Stimulated activated naive CD8-positive, alpha-beta T cell treated with anti-CD3 and anti-CD28 coated beads, Interleukin-15, amount 100 ng/mL, for 72 hours (primary cell): ENCODE measurements around the gene LAMA3.
A peak's percentile ranks its signal among the peaks of the same experiment; 100 is the strongest.

Source experiments
- ATAC-seq: fragments of 150-1000 bp; cut with Tn5 transposase; 2 replicates; pipeline ENCODE4 v1.10.0; 2021; ENCODE audit warnings: mild to moderate bottlenecking, moderate library complexity
- DNase-seq, 2 donors: peaks; one replicate each; pipeline ENCODE4 v3.0.0; 2021 to 2022
- H3K27ac Mint-ChIP-seq, 2 donors: one replicate each; pipeline ENCODE4 v1.8.0; 2022; ENCODE audit warnings: mild to moderate bottlenecking in 2 of 2, mixed read lengths in 2 of 2, moderate library complexity in 2 of 2
- H3K27me3 Mint-ChIP-seq: one replicate; pipeline ENCODE4 v1.8.0; 2022; ENCODE audit warnings: mixed read lengths
- H3K4me1 Mint-ChIP-seq: one replicate; pipeline ENCODE4 v1.8.0; 2022; ENCODE audit warnings: mild to moderate bottlenecking, mixed read lengths
- H3K4me3 Mint-ChIP-seq, 2 donors: one replicate each; pipeline ENCODE4 v1.8.0; 2022; ENCODE audit warnings: mild to moderate bottlenecking in 2 of 2, mixed read lengths in 2 of 2, moderate library complexity in 1 of 2
- H3K9me3 Mint-ChIP-seq, 2 donors: one replicate each; pipeline ENCODE4 v1.8.0; 2022; ENCODE audit warnings: mixed read lengths in 2 of 2

The LAMA3 gene

DNA sequence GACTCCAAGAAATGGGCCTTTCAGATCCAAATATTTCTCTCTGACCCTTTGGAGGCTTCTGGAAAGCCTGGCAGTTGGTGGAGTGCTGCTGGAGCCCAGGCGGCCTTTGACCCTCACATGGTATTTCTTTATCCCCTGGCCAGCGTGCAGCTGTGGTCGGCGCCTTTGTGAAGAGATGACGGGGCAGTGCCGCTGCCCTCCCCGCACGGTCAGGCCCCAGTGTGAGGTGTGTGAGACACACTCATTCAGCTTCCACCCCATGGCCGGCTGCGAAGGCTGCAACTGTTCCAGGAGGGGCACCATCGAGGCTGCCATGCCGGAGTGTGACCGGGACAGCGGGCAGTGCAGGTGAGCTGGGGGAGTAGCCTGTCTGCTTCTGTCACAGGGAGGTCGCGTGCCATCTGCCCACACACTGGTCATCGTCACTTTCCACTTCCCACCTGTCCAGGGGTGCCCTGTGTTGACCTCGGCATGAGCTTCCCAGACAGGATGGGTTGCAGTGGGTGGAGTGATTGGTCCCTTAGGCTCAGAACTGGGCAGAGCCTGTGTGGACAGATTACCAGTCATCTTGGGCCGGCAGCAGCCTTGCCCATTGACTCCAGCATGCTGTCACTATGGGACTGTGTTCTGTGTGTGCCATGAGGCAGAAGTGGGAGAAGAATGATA is 158.2 kb downstream of the LAMA3 start:
- Mint-ChIP-seq H3K27ac (no peak overlapping the region), H3K9me3 (peaks cover under 1% of the 10 kb centered on the region in 2 donors), H3K4me1 (peaks cover 9% of the 10 kb centered on the region), H3K27me3 (no peaks in the 10 kb centered on the region), H3K4me3 (no peak overlapping the region)
- DNase-seq (no peak), ATAC-seq (no peak)

DNA sequence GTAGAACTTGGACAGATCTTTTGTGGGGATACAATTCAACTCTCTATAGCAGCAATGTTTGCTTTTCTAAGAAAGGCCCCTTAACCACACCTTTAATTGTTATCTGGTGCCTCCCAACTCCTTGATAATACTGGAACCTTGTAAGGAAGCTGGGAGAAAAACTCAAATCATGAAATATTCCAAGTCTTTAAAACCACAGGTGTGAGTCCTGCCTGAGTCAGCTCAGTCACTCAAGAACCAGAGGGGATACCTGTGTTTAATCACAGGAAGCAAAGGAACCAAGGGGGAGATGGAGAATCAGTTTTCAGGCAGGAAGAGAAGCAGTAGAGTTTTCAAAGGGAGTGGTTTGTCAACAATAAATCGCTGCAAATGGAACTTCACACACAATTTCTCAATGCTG is 159.9 kb downstream of the LAMA3 start:
- H3K9me3 Mint-ChIP-seq, result peaks cover 6 to 9% of the 10 kb centered on the region in 2 donors
- DNase-seq, result no peak
- ATAC-seq, result no peak
- H3K4me3 Mint-ChIP-seq, result no peak overlapping the region
- H3K27me3 Mint-ChIP-seq, result no peaks in the 10 kb centered on the region
- no peak overlapping the region for H3K27ac Mint-ChIP-seq
- H3K4me1 Mint-ChIP-seq, result peaks cover 15% of the 10 kb centered on the region

DNA sequence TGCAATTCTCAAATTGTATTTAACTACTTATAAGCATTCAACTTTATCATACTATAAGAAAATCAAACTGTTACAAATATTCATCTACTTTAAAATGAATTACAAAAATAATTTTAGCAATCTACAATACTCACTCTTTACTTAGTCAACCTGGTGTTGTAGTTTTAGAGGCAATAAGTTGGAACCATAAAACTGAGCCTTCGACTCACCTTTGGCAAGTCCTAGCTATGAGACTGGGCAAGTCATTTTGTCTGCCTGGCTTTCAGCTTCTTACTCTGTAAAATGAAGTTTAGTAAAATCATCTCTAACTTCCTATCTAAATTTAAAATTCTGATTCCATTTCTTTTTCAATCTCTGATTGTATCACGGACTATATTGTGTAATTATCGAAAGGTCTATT is 161.0 kb downstream of the LAMA3 start:
- H3K4me1 Mint-ChIP-seq, result peaks cover 15% of the 10 kb centered on the region
- ATAC-seq (no peak), DNase-seq (no peak)
- H3K4me3 Mint-ChIP-seq, result no peak overlapping the region
- H3K27me3 Mint-ChIP-seq, result no peaks in the 10 kb centered on the region
- H3K9me3 Mint-ChIP-seq, result peaks cover 6 to 9% of the 10 kb centered on the region in 2 donors
- H3K27ac Mint-ChIP-seq, result no peak overlapping the region

DNA sequence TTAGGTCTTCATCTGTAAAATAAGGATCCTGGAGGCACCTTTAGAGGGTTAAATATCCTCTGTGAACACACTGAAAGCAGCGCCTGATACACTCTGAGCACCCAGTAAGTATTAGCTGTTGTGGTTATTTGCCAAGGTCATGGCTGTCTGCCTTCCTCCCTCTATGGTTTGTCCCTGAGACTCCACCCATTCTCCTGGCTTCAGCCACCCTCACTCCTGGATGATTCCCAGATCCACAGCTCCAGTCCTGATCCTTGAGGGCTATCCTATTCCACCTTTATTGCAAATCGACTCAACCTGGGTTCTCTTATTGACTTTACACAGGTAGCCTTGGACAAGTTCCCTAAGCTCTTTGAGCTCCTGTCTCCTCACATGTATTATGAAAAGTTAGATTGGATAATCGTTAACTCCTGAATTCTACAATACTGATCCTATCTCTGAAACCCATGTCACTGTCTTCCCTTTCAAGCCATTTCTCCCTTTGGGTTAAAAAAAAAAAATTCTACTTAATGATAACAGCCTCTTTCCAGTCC is 162.3 kb downstream of the LAMA3 start:
- peaks cover 15% of the 10 kb centered on the region for H3K4me1 Mint-ChIP-seq
- H3K4me3 Mint-ChIP-seq, result no peak overlapping the region
- no peaks in the 10 kb centered on the region for H3K27me3 Mint-ChIP-seq
- H3K27ac Mint-ChIP-seq, result no peak overlapping the region
- H3K9me3 Mint-ChIP-seq, result peaks cover 6 to 9% of the 10 kb centered on the region in 2 donors
- no peak for ATAC-seq
- no peak for DNase-seq

DNA sequence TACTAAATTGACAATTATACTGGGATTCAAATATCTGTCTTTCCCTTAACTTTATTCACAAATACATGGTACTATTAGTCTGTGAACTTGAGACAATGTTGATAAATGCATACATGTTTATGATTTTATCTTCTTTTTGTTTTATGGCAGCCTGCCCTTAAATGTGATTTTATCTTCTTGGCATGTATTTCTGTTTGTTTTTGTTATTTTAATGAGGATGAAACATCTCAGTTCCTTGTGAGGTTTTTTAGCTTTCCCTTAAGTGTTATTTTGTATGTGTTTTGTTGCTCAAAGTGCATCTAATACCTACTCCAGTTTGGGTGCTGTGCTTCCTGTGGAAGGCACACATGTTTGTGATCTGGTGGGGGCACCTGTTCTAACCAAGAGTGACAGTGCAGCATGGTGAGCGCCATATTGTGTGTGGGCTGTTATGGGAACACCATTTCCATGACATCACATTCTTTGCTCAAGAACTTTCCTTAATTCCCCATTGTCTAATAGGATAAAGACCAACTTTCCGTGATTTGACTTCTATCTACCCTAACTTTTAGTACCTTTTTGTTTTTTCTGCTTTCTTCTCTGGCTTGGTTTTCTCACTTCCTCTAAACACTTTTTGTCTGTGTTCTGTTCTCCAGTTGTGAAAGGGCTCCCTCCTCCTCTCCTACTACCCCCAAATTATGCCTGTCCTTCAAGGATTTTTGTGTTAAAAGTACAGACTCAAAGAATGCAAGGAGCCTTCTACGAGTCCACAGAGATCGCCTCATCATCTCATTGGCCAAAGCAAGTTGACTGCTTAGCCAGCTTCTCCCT is 163.2 kb downstream of the LAMA3 start:
- Mint-ChIP-seq H3K4me1 (peaks cover 15% of the 10 kb centered on the region), H3K27ac (no peak overlapping the region), H3K27me3 (no peaks in the 10 kb centered on the region), H3K9me3 (peaks cover 6 to 9% of the 10 kb centered on the region in 2 donors), H3K4me3 (no peak overlapping the region)
- ATAC-seq (no peak), DNase-seq (no peak)

DNA sequence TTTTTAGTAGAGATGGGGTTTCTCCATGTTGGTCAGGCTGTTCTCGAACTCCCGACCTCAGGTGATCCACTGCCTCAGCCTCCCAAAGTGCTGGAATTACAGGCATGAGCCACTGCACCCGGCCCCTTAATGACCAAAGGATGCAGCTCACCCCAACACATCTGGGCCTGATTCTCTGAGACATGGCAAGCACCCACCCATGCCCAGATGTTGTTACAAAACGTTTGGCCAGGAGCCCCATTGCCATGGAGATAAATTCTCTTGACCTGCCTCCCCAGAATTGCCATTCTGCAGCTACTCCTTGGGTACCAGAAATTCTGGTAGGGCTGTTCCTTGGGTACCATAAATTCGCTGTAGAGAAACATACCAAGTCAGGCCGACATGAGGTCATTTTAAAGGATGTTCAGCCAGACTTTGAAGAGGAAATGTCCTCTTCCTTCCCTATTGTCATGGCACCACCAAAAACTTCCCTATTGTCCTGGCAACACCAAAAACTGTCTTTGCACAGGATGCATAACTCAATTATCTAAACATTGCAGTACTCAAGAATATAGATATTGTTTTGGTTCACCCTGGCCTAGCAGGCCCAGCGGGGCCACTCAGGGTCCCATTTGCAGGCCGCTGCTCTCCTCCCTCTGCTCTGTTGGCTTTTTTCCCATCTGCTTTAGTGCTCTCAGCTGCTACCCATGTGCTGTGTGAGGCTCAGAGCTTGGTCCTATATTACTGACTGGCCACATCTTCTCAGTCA is 164.4 kb downstream of the LAMA3 start:
- H3K27ac Mint-ChIP-seq, result no peak overlapping the region
- ATAC-seq (no peak), DNase-seq (no peak)
- H3K4me1 Mint-ChIP-seq, result peaks cover 15% of the 10 kb centered on the region
- H3K9me3 Mint-ChIP-seq, result peaks cover 6 to 9% of the 10 kb centered on the region in 2 donors
- H3K27me3 Mint-ChIP-seq, result no peaks in the 10 kb centered on the region
- no peak overlapping the region for H3K4me3 Mint-ChIP-seq

DNA sequence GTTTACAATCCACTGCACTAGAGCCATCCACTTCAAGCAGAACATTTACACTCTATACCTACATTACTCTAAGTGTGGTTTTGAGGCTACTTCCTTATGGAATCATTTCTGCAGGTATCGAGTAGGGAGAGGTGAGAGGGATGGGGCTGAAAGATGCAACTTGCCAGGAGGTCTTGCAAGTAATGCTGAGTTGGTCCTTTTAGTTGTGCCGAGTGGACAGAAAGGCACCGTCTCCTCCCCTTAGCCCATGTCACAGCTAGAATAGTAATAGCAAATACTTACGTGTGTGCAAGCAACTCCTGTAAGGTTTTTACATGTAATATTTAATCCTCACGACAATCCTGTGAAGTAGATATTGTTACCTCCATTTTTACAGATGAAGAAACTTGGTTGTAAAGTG is 166.5 kb downstream of the LAMA3 start:
- H3K9me3 Mint-ChIP-seq, result peaks cover 6 to 9% of the 10 kb centered on the region in 2 donors
- DNase-seq, result no peak
- ATAC-seq, result no peak
- H3K4me3 Mint-ChIP-seq, result no peak overlapping the region
- H3K27me3 Mint-ChIP-seq, result no peaks in the 10 kb centered on the region
- peaks cover 29% of the 10 kb centered on the region for H3K4me1 Mint-ChIP-seq
- H3K27ac Mint-ChIP-seq, result no peak overlapping the region

DNA sequence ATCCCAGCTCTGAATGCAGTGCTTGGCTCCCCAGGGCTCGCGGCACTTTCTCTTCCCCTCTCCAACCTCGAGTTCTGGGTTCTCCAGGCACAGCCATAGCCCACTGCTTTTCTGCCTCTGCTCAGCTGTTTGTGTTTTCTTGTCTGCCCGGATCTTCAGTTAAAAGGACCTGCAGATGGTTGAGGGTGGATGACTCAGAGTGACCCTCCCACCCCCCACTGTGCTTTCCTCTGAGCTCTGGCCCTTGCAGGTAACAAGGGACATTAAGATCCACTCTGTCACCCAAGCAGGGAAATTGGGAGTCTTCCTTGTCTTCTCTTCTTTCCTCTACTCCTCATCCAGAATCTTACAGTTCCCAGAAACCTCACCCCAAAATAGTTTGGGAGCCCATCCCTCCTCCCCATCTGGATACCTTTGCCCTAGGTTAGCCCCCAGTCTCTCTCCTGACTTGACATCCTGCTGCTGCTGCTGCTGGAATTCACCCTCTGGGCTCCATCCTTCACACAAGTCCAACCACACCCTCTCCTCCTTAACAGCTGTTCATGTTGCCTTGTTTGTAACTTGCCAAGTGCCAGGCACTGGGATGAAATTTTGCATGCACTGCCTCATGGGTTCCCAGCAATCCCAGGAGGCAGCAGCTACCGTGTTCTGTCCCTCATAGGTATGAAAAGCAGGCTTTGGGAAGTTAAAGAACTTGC is 167.4 kb downstream of the LAMA3 start:
- DNase-seq, result no peak
- H3K4me3 Mint-ChIP-seq, result no peak overlapping the region

DNA sequence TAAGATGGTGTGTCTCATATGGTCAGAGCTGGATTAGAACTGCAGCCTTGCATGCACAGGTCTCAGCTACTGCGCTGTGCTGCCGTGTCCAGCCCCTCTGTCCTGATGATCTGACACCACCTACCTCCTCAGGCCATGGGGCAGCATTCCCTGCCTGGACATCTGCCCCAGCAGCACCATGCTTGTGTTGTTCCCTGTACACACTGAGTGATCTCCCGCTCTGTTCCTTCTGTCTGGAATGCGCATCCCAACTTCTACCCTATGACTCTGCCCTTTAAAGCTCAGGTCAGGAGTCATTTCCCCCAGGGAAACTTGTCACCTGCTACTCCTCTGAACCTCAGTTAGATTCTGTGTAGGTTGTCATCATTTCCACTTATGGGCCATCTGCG is 167.9 kb downstream of the LAMA3 start:
- DNase-seq (no peak), ATAC-seq (peak; percentile 26)
- H3K27me3 Mint-ChIP-seq, result no peaks in the 10 kb centered on the region
- peaks cover 6 to 9% of the 10 kb centered on the region in 2 donors for H3K9me3 Mint-ChIP-seq
- H3K4me1 Mint-ChIP-seq, result peaks cover 35% of the 10 kb centered on the region
- no peak overlapping the region for H3K4me3 Mint-ChIP-seq
- no peak overlapping the region for H3K27ac Mint-ChIP-seq

More for the DNA sequence above, 167.4 kb downstream of the LAMA3 start:
- no peak for ATAC-seq
- H3K4me1 Mint-ChIP-seq, result peaks cover 32% of the 10 kb centered on the region
- no peaks in the 10 kb centered on the region for H3K27me3 Mint-ChIP-seq
- no peak overlapping the region for H3K27ac Mint-ChIP-seq
- peaks cover 6 to 9% of the 10 kb centered on the region in 2 donors for H3K9me3 Mint-ChIP-seq

DNA sequence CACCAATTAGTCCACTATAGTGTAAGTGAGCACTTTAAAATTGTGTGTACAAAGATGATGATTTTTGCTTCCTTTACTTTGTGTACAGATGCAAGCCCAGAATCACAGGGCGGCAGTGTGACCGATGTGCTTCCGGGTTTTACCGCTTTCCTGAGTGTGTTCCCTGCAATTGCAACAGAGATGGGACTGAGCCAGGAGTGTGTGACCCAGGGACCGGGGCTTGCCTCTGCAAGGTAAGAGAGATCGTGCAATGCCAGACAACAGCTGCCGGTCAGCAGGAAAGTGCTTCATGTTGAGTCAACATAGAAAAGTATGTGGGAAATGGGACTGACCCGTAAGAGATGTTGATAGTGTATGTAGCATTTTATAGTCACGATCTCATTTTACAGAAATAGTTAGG is 168.5 kb downstream of the LAMA3 start:
- Mint-ChIP-seq H3K27ac (no peak overlapping the region), H3K27me3 (no peaks in the 10 kb centered on the region), H3K9me3 (peaks cover 2 to 6% of the 10 kb centered on the region in 2 donors), H3K4me1 (peaks cover 36% of the 10 kb centered on the region), H3K4me3 (no peak overlapping the region)
- ATAC-seq, result no peak
- no peak for DNase-seq

DNA sequence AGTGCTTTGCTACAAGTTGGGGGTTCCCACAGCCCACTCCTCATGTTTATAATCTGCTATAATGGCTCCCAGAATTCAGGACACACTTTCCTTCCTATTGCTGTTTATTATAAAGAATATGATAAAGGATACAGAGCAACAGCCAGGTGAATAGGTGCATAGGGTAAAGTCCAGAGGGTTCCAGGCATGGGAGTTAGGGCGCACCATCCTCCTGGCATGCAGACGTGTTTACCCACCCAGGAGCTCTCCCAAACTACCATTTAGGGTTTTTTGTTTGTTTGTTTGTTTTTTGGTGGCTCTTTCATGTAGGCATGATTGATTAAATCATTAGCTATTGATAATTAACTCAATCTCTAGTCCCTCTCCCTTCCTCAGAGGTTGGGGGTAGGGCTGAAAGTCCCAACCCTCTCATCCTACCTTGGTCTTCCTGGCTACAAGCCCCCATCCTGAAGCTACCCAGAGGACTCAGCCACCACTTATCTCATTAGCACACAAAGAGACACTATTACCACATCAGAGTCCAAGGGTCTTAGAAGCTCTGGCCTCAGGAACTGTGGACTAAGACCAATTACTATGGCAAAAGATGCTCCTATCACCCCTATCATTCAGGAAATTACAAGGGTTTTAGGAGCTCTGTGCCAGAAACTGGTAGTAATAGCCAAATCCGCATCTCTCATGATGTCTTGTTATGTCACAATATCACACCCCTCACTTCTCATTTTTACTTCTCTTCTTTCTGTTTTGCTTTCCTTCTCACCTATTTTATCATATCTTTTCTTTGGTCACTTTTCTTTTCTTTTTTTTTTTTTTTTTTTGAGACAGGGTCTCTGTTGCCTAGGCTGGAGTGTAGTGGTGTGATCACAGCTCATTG is 170.4 kb downstream of the LAMA3 start:
- no peak for ATAC-seq
- Mint-ChIP-seq H3K27ac (no peak overlapping the region), H3K4me1 (peaks cover 51% of the 10 kb centered on the region), H3K9me3 (peaks cover 0 to 5% of the 10 kb centered on the region in 2 donors), H3K27me3 (no peaks in the 10 kb centered on the region), H3K4me3 (no peak overlapping the region)
- DNase-seq, result no peak

DNA sequence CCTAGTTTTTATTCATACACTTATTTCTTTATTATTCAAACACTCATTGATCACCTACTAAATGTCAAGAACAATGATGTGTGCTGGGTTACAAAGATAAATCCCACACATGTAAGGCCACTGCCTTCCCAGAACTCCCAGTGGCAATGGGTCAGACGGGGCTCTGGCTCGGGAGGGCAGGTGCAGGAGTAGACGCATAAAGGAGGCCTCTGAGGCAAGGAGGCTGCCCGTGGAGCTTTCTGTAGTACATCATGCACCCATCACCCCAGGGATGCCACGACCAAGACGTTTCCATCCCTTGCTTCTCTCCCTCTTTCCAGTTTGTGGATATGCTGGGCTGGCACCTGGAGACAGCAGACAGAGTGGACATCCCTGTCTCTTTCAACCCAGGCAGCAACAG is 172.1 kb downstream of the LAMA3 start:
- Mint-ChIP-seq H3K27me3 (no peaks in the 10 kb centered on the region), H3K4me1 (peaks cover 68% of the 10 kb centered on the region), H3K4me3 (no peak overlapping the region), H3K27ac (peak overlapping the region in 1 of 2 donors; percentile 30), H3K9me3 (peaks cover 0 to 5% of the 10 kb centered on the region in 2 donors)
- ATAC-seq (no peak), DNase-seq (no peak)

DNA sequence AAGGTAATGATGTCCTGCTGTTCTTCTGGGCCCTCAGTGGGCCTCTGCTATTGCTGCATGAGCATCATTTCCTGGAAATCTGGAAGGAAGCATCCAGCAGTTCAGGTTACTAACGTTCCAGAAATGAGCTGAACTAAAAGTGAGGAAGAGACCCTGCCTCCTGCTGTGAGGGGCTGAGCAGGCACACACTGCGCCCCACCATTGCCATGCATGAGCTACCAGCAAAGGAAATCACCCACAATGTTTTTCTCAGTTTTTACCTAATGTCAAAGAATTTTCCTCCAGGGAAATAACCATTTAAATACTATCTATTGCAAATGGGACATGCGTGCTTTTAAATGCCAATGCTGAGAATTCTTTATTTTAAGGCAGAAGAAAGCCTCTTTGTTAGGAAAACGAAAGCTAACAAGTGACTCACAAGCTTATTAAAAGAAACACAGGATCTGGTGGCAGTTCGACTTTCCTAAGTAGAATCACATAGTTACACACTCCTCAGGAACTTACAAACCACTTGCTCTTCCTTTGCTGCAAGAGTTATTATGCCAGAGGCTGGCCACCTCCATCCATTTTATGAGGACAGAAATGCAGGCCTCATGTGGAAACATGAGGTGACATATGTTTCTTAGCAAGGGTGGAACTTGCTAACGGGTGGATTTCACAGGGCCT is 172.7 kb downstream of the LAMA3 start:
- DNase-seq, result no peak
- ATAC-seq, result no peak
- no peaks in the 10 kb centered on the region for H3K27me3 Mint-ChIP-seq
- H3K9me3 Mint-ChIP-seq, result peaks cover 0 to 5% of the 10 kb centered on the region in 2 donors
- H3K4me3 Mint-ChIP-seq, result no peak overlapping the region
- H3K27ac Mint-ChIP-seq, result peak overlapping the region in 1 of 2 donors; percentile 44
- peaks cover 72% of the 10 kb centered on the region for H3K4me1 Mint-ChIP-seq

DNA sequence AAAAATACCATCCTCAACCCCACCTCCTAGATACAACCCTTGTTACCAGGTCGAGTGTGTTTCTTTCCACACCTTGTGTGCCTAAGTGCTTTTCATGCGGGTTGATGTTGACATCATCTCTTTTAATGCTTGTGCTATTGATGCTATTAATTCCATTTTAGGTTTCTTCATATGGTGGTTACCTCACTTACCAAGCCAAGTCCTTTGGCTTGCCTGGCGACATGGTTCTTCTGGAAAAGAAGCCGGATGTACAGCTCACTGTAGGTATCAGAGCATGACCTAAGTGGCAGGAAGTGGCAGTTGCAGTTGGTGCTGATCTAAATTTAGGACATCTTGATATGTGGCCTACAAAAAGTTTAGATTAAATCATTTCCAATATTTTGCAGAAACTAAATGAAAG is 175.4 kb downstream of the LAMA3 start:
- peak; percentile 86 for ATAC-seq
- Mint-ChIP-seq H3K27ac (peak overlapping the region; percentile 74 to 92), H3K27me3 (no peaks in the 10 kb centered on the region), H3K4me3 (no peak overlapping the region), H3K4me1 (peaks cover 79% of the 10 kb centered on the region), H3K9me3 (peaks cover 0 to 5% of the 10 kb centered on the region in 2 donors)
- DNase-seq, result peak in 1 of 2 donors; percentile 37
